ENCODE measurements around the gene SEH1L.
"Not testable (repeated sequence)": the region's sequence is repeated elsewhere in the genome, so short reads cannot be mapped to it uniquely, and the experiment has no call there.

Gene SEH1L

GRCh38 chr18:12934454-12935071 lies 13.2 kb upstream of the SEH1L start:
- peak; percentile 87 for FAIRE-seq
- DNase-seq (ENCODE audit: extremely low spot score, insufficient read length, low read depth), result no peak

GRCh38 chr18:12939162-12939561 lies 8.6 kb upstream of the SEH1L start:
- no peak for FAIRE-seq
- no peak for DNase-seq (ENCODE audit: extremely low spot score, insufficient read length, low read depth)

GRCh38 chr18:12943215-12943614 lies 4.6 kb upstream of the SEH1L start:
- DNase-seq (ENCODE audit: extremely low spot score, insufficient read length, low read depth) (no peak), FAIRE-seq (no peak)

GRCh38 chr18:12944709-12945108 lies 3.1 kb upstream of the SEH1L start:
- no peak for FAIRE-seq

GRCh38 chr18:12946549-12947284 lies 1.1 kb upstream of the SEH1L start:
- DNase-seq (ENCODE audit: extremely low spot score, insufficient read length, low read depth) (no peak), FAIRE-seq (no peak)

More at GRCh38 chr18:12944709-12945108, 3.1 kb upstream of the SEH1L start:
- no peak for DNase-seq (ENCODE audit: extremely low spot score, insufficient read length, low read depth)

GRCh38 chr18:12948050-12948804 lies 416 bp downstream of the SEH1L start:
- FAIRE-seq, result no peak
- peak; percentile 85 for DNase-seq (ENCODE audit: extremely low spot score, insufficient read length, low read depth)

GRCh38 chr18:12958478-12958877 lies 10.7 kb downstream of the SEH1L start:
- DNase-seq (ENCODE audit: extremely low spot score, insufficient read length, low read depth) (no peak), FAIRE-seq (no peak)

- DNase-seq (ENCODE audit: extremely low spot score, insufficient read length, low read depth) (no peak), FAIRE-seq (no peak)
Observed at GRCh38 chr18:12960395-12960794, 12.6 kb downstream of the SEH1L start.

GRCh38 chr18:12960853-12961397 lies 13.1 kb downstream of the SEH1L start:
- FAIRE-seq (no peak), DNase-seq (ENCODE audit: extremely low spot score, insufficient read length, low read depth) (no peak)

GRCh38 chr18:12963069-12963468 lies 15.3 kb downstream of the SEH1L start:
- no peak for FAIRE-seq
- DNase-seq (ENCODE audit: extremely low spot score, insufficient read length, low read depth), result no peak

- DNase-seq (ENCODE audit: extremely low spot score, insufficient read length, low read depth) (no peak), FAIRE-seq (no peak)
Observed at GRCh38 chr18:12968115-12968514, 20.3 kb downstream of the SEH1L start.

GRCh38 chr18:12968619-12969018 lies 20.8 kb downstream of the SEH1L start:
- no peak for DNase-seq (ENCODE audit: extremely low spot score, insufficient read length, low read depth)
- no peak for FAIRE-seq

- FAIRE-seq, result no peak
Observed at GRCh38 chr18:12973562-12974213, 25.9 kb downstream of the SEH1L start.

GRCh38 chr18:12975488-12975887 lies 27.7 kb downstream of the SEH1L start:
- FAIRE-seq, result no peak
- no peak for DNase-seq (ENCODE audit: extremely low spot score, insufficient read length, low read depth)

More at GRCh38 chr18:12973562-12974213, 25.9 kb downstream of the SEH1L start:
- DNase-seq (ENCODE audit: extremely low spot score, insufficient read length, low read depth), result no peak

- FAIRE-seq (no peak), DNase-seq (ENCODE audit: extremely low spot score, insufficient read length, low read depth) (no peak)
Observed at GRCh38 chr18:12976305-12976704, 28.5 kb downstream of the SEH1L start.

- DNase-seq (ENCODE audit: extremely low spot score, insufficient read length, low read depth); FAIRE-seq: not testable (repeated sequence)
Observed at GRCh38 chr18:12980065-12980464, 32.3 kb downstream of the SEH1L start.

- FAIRE-seq, result no peak
- no peak for DNase-seq (ENCODE audit: extremely low spot score, insufficient read length, low read depth)
Observed at GRCh38 chr18:12989397-12990122, 41.7 kb downstream of the SEH1L start.

GRCh38 chr18:12990123-12990475 lies 42.3 kb downstream of the SEH1L start:
- no peak for FAIRE-seq

GRCh38 chr18:12990641-12990966 lies 42.8 kb downstream of the SEH1L start:
- DNase-seq (ENCODE audit: extremely low spot score, insufficient read length, low read depth) (no peak), FAIRE-seq (no peak)

More at GRCh38 chr18:12990123-12990475, 42.3 kb downstream of the SEH1L start:
- DNase-seq (ENCODE audit: extremely low spot score, insufficient read length, low read depth), result no peak
